H1 (cell line): Measurements from ENCODE around the gene PBX1. TPM values are rescaled to one million over a fixed set of nuclear protein-coding genes. Genes with fewer than 3 reads are reported as not detected.

Source experiments
- CTCF ChIA-PET: fragments of 300-600 bp; sonication (Branson Sonifier 250); formaldehyde crosslinking; loops from one replicate; lab custom pipeline; 2021; ENCODE audit not compliant: partially characterized antibody; lab: Charles Lee
- POLR2A ChIA-PET: fragments of 300-600 bp; sonication (Branson Sonifier 250); formaldehyde crosslinking; loops from one replicate; lab custom pipeline; 2021; ENCODE audit warnings: inconsistent platforms; ENCODE audit not compliant: partially characterized antibody; lab: Charles Lee
- DNase-seq, 2 experiments: peaks; one replicate each; pipeline versions ENCODE4 v3.0.0 to v3.0.0-alpha.2; 2010 to 2022; ENCODE audit warnings: low spot score in 2 of 2, low read depth in 1 of 2, mixed read lengths in 1 of 2
- FAIRE-seq: peaks from 2 replicates; lab custom pipeline; 2011; peaks lifted over from hg19 to GRCh38; lab: Jason Lieb, UNC
- H2AFZ ChIP-seq: 2 replicates; pipeline ENCODE4 v1.8.1; 2012; ENCODE audit warnings: low read length, inconsistent platforms
- H2AK5ac ChIP-seq: 2 replicates; pipeline ENCODE4 v1.6.1; 2013; ENCODE audit warnings: low read depth, low read length
- H2BK120ac ChIP-seq: replicated peaks from 2 replicates; pipeline ENCODE3; 2013; ENCODE audit warnings: low read depth, low read length, inconsistent platforms
- H2BK12ac ChIP-seq: 2 replicates; pipeline ENCODE4 v1.6.1; 2013; ENCODE audit warnings: low read depth, low read length
- H2BK15ac ChIP-seq: 2 replicates; pipeline ENCODE4 v1.6.1; 2013; ENCODE audit warnings: low read length
- H2BK20ac ChIP-seq: 2 replicates; pipeline ENCODE4 v1.6.1; 2013; ENCODE audit warnings: low read length
- H2BK5ac ChIP-seq: 2 replicates; pipeline ENCODE4 v1.6.1; 2013; ENCODE audit warnings: low read depth, low read length
- H3K14ac ChIP-seq: 2 replicates; pipeline ENCODE4 v1.6.1; 2013; ENCODE audit warnings: inconsistent platforms; ENCODE audit not compliant: insufficient read length
- H3K18ac ChIP-seq: 2 replicates; pipeline ENCODE4 v1.6.1; 2013; ENCODE audit warnings: low read length; ENCODE audit errors: extremely low read depth
- H3K23ac ChIP-seq: 2 replicates; pipeline ENCODE4 v1.6.1; 2013; ENCODE audit warnings: inconsistent platforms; ENCODE audit not compliant: insufficient read length
- H3K23me2 ChIP-seq: 2 replicates; pipeline ENCODE4 v1.6.1; 2013; ENCODE audit warnings: low read depth, low read length
- H3K27ac ChIP-seq: 2 replicates; pipeline ENCODE4 v1.6.1; 2011; ENCODE audit warnings: low read depth, low read length, inconsistent platforms
- H3K27me3 ChIP-seq, 4 experiments: replicated peaks in 1 of 4; 1 replicate in 1 of 4; 2 replicates in 3 of 4; pipeline versions ENCODE4 v1.6.1 to v1.8.1; 2011 to 2013; ENCODE audit warnings: low read length in 3 of 4, mild to moderate bottlenecking in 3 of 4, inconsistent platforms in 2 of 4, mixed read lengths in 2 of 4, moderate library complexity in 1 of 4; ENCODE audit not compliant: control insufficient read depth in 3 of 4, insufficient read depth in 3 of 4; ENCODE audit errors: extremely low read depth in 1 of 4
- H3K36me3 ChIP-seq, 4 experiments: 2 replicates each; pipeline versions ENCODE4 v1.6.1 to v1.8.1; 2011 to 2013; ENCODE audit warnings: mild to moderate bottlenecking in 4 of 4, low read length in 3 of 4, moderate library complexity in 2 of 4, control low read depth in 1 of 4, inconsistent platforms in 1 of 4; ENCODE audit not compliant: insufficient read depth in 4 of 4, control insufficient read depth in 2 of 4
- H3K4ac ChIP-seq: replicated peaks from 2 replicates; pipeline ENCODE3; 2013; ENCODE audit warnings: low read length, low read depth, mixed read lengths, inconsistent platforms; ENCODE audit not compliant: insufficient read length
- H3K4me1 ChIP-seq, 4 experiments: replicated peaks in 1 of 4; 1 replicate in 1 of 4; 2 replicates in 3 of 4; pipeline versions ENCODE4 v1.6.1 to v1.8.1; 2011 to 2013; ENCODE audit warnings: low read length in 3 of 4, inconsistent platforms in 2 of 4, mixed read lengths in 1 of 4; ENCODE audit not compliant: insufficient read depth in 4 of 4, control insufficient read depth in 3 of 4
- H3K4me2 ChIP-seq, 2 experiments: 2 replicates each; pipeline versions ENCODE4 v1.6.1 to v1.8.1; 2011 to 2013; ENCODE audit warnings: low read depth in 2 of 2, low read length in 2 of 2, control low read depth in 1 of 2, inconsistent platforms in 1 of 2, mild to moderate bottlenecking in 1 of 2; ENCODE audit not compliant: insufficient read depth in 1 of 2
- H3K4me3 ChIP-seq, 4 experiments: fragments of 200-600, 300-600 bp in 1 of 4; sonication (generic), shearing (Covaris generic), sonication (Bioruptor Twin) in 1 of 4; 2 replicates each; pipeline versions ENCODE4 v1.5.1 to v1.8.1; 2011 to 2016; ENCODE audit warnings: low read length in 4 of 4, low read depth in 3 of 4, control low read depth in 2 of 4, inconsistent platforms in 2 of 4, mild to moderate bottlenecking in 2 of 4, mixed read lengths in 1 of 4, moderate library complexity in 1 of 4; ENCODE audit not compliant: insufficient read depth in 2 of 4; ENCODE audit errors: extremely low read depth in 1 of 4
- H3K56ac ChIP-seq: replicated peaks from 2 replicates; pipeline ENCODE3; 2013; ENCODE audit warnings: low read depth, mild to moderate bottlenecking, mixed read lengths, low read length, inconsistent platforms; ENCODE audit not compliant: insufficient read length
- H3K79me1 ChIP-seq: 2 replicates; pipeline ENCODE4 v1.6.1; 2013; ENCODE audit warnings: low read depth, low read length, control low read depth
- H3K79me2 ChIP-seq, 2 experiments: 2 replicates each; pipeline versions ENCODE4 v1.6.1 to v1.8.1; 2012 to 2013; ENCODE audit warnings: low read length in 2 of 2, mild to moderate bottlenecking in 2 of 2, inconsistent platforms in 1 of 2; ENCODE audit not compliant: insufficient read depth in 2 of 2, control insufficient read depth in 1 of 2
- H3K9ac ChIP-seq, 4 experiments: replicated peaks in 1 of 4; 1 replicate in 1 of 4; 2 replicates in 3 of 4; pipeline versions ENCODE4 v1.6.1 to v1.8.1; 2011 to 2013; ENCODE audit warnings: low read depth in 3 of 4, low read length in 3 of 4, control low read depth in 2 of 4, mild to moderate bottlenecking in 2 of 4, moderate library complexity in 2 of 4, inconsistent platforms in 1 of 4; ENCODE audit errors: extremely low read depth in 1 of 4
- H3K9me3 ChIP-seq, 2 experiments: 2 replicates each; pipeline versions ENCODE4 v1.6.1 to v1.8.1; 2012 to 2013; ENCODE audit warnings: mild to moderate bottlenecking in 2 of 2, moderate library complexity in 2 of 2, control low read depth in 1 of 2, inconsistent platforms in 1 of 2, low read depth in 1 of 2, low read length in 1 of 2, mixed read lengths in 1 of 2; ENCODE audit not compliant: insufficient read depth in 2 of 2
- H4K20me1 ChIP-seq, 2 experiments: replicated peaks in 1 of 2; 2 replicates each; pipeline versions ENCODE3 to v1.8.1; 2011 to 2013; ENCODE audit warnings: inconsistent platforms in 2 of 2, low read length in 2 of 2, mild to moderate bottlenecking in 1 of 2; ENCODE audit not compliant: insufficient read depth in 2 of 2, control insufficient read depth in 1 of 2
- H4K5ac ChIP-seq: 2 replicates; pipeline ENCODE4 v1.6.1; 2013; ENCODE audit warnings: low read length, low read depth, mixed read lengths, inconsistent platforms; ENCODE audit not compliant: insufficient read length
- H4K8ac ChIP-seq: 2 replicates; pipeline ENCODE4 v1.8.0; 2013; ENCODE audit warnings: mild to moderate bottlenecking, moderate library complexity, low read length, inconsistent platforms; ENCODE audit not compliant: insufficient read depth; ENCODE audit errors: extremely low read depth
- H4K91ac ChIP-seq: replicated peaks from 2 replicates; pipeline ENCODE3; 2013; ENCODE audit warnings: low read length, mixed read lengths, inconsistent platforms; ENCODE audit not compliant: insufficient read length
- CBX5 ChIP-seq: fragments of 300-800, 300-1000 bp; sonication (generic); IDR thresholded peaks from 2 replicates; pipeline ENCODE4 v1.7.1; 2016; ENCODE audit warnings: antibody characterized with exemption, low read length, low read depth
- EP300 ChIP-seq, 2 experiments: IDR thresholded peaks; 1 replicate in 1 of 2; 2 replicates in 1 of 2; pipeline ENCODE4 v1.6.1; 2011 to 2012; ENCODE audit warnings: low read depth in 2 of 2, low read length in 2 of 2, mild to moderate bottlenecking in 2 of 2, borderline replicate concordance in 1 of 2, inconsistent platforms in 1 of 2, moderate library complexity in 1 of 2
- SUZ12 ChIP-seq: fragments of 200-600 bp; sonication (generic); IDR thresholded peaks from 2 replicates; pipeline ENCODE4 v1.6.1; 2012; ENCODE audit warnings: mild to moderate bottlenecking, inconsistent platforms, low read length, moderate library complexity, mixed read lengths
- TAF7 ChIP-seq: optimal IDR thresholded peaks from 2 replicates; pipeline ENCODE3; 2011; ENCODE audit warnings: low read depth, mild to moderate bottlenecking, inconsistent platforms, low read length, moderate library complexity, borderline replicate concordance
- ZNF274 ChIP-seq: IDR thresholded peaks from 2 replicates; pipeline ENCODE4 v1.7.0; 2012; ENCODE audit warnings: low read length, borderline replicate concordance; ENCODE audit errors: extremely low read depth
- WGBS, 2 experiments: shearing (Covaris generic) in 1 of 2; methylation state at CpG; one replicate each; pipeline versions ENCODE4 v1.1.6 to v1.1.7; 2013 to 2015; ENCODE audit warnings: low lambda C conversion rate in 2 of 2, mixed read lengths in 2 of 2, inconsistent platforms in 1 of 2, low coverage in 1 of 2, missing lambda C conversion rate in 1 of 2; ENCODE audit not compliant: insufficient replicate concordance in 2 of 2, insufficient coverage in 1 of 2, insufficient read length in 1 of 2; ENCODE audit errors: extremely low coverage in 1 of 2, missing lambda C conversion rate in 1 of 2; 5-methylcytosine and 5-hydroxymethylcytosine counted together
- polyA plus RNA-seq, 7 experiments: library from polyadenylated mRNA; depleted of rRNA in 3 of 7; stranded (reverse) in 5 of 7; unstranded in 2 of 7; fragments of >200 nt in 5 of 7; fragments of 200-250 nt in 2 of 7; gene quantifications; 1 replicate in 5 of 7; 2 replicates in 1 of 7; 4 replicates in 1 of 7; pipeline versions ENCODE4 v1.2.1 to v1.2.3, GENCODE V29; 2011 to 2013; ENCODE audit warnings: missing spikeins in 2 of 7, mixed read lengths in 2 of 7
- total RNA-seq: library from RNA; stranded (reverse); fragmentation: NEBNext Ultra II Directional; extraction: Animal tissue kit (Norgen Biotek cat#: 25700); gene quantifications from 2 replicates; pipeline ENCODE4 v1.2.1, GENCODE V29; 2021
- TF ChIP-seq, protein P1 (sequence below): IDR thresholded peaks from 2 replicates; pipeline ENCODE4 v1.6.1; 2012; ENCODE audit warnings: low read length, inconsistent platforms

PBX1 gene
- total and polyA plus RNA-seq, 2 of the 8 experiments (the other 6 are each of a cell fraction or from before 2014, with no cell fraction given) = 87.4 to 124 TPM

DNA sequence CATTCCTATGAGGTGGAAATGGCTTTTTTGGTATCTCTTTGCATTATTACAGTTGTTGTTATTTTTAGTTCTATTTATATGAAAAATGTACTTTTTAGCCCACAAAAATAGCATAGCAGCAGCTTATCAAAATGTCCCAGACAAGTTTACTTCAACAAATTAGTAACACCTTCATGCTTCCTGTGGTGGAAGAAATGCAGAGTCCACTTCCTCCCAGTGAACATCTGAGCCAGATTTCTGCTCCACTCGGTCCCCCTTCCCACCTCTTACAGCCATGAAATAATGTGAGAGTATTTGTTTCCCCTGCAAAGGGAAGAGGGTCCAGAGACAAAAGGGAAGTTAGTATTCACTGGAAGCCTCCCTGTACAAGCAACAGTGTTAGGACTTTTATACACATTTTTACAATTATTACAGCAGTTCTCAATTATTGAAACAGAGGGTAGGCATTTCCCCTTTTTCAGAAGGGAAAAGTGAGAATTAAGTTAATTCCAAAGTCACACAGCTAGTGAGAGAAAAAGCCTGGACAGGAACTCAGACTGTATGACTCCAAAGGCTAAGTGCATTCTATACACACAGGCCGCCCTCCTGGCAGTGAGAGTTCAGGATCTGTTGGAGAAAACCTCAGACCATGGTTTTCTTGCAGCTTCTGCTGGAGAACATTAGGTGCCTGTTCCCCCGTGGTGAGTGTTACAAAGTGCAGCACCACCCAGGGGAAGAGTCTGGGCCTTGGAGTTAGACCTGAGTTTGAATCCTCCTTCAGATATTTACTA is 126.5 kb downstream of the PBX1 start:
- WGBS, 2 experiments = 89% methylated on average over 3 of the region's 3 CpGs; no CpG with 5 or more reads in 1 of the 2 experiments
- no peak overlapping the region for H3K14ac ChIP-seq
- CTCF ChIA-PET = interaction anchor here (1.5 kb wide), 1 partner anchor 12 kb away, joined by 8 read pairs; no protein-coding TSS in a partner anchor

More for the DNA sequence above, 126.5 kb downstream of the PBX1 start:
- Histone ChIP-seq H2BK20ac (no peak overlapping the region), H3K27ac (no peak overlapping the region), H2AK5ac (no peak overlapping the region), H2BK15ac (no peak overlapping the region), H3K9me3 (no peaks in the 10 kb centered on the region), H3K27me3 (no peaks in the 10 kb centered on the region), H3K79me2 (peaks cover 0 to 38% of the 10 kb centered on the region in 2 experiments; a peak in 3 of 4 replicates), H3K9ac (no peak overlapping the region; a peak in 1 of 7 replicates), H4K5ac (no peak overlapping the region), H3K4me3 (no peak overlapping the region), H3K4ac (no peak overlapping the region), H4K91ac (no peak overlapping the region), H2BK12ac (no peak overlapping the region), H3K4me2 (no peak overlapping the region), H3K4me1 (peaks cover 0 to 7% (median 2%) of the 10 kb centered on the region in 4 experiments; a peak in 4 of 7 replicates), H3K23ac (no peak overlapping the region), H3K18ac (no peak overlapping the region), H2BK120ac (no peak overlapping the region), H3K56ac (no peak overlapping the region), H3K36me3 (peaks cover 0 to 11% (median 2%) of the 10 kb centered on the region in 4 experiments; a peak in 3 of 8 replicates), H3K79me1 (peaks cover 2% of the 10 kb centered on the region; the same call in 1 of the 2 replicates), H4K8ac (no peak overlapping the region), H4K20me1 (peaks cover 0 to 12% of the 10 kb centered on the region in 2 experiments), H2AFZ (no peak overlapping the region), H3K23me2 (no peaks in the 10 kb centered on the region), H2BK5ac (no peak overlapping the region)
- DNase-seq (no peak), FAIRE-seq (no peak)
- POLR2A ChIA-PET = no interaction called here
- TF ChIP-seq, protein P1, sequence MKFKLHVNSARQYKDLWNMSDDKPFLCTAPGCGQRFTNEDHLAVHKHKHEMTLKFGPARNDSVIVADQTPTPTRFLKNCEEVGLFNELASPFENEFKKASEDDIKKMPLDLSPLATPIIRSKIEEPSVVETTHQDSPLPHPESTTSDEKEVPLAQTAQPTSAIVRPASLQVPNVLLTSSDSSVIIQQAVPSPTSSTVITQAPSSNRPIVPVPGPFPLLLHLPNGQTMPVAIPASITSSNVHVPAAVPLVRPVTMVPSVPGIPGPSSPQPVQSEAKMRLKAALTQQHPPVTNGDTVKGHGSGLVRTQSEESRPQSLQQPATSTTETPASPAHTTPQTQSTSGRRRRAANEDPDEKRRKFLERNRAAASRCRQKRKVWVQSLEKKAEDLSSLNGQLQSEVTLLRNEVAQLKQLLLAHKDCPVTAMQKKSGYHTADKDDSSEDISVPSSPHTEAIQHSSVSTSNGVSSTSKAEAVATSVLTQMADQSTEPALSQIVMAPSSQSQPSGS = no peak
- TF ChIP-seq CBX5 (no peak), TAF7 (no peak), SUZ12 (no peak), ZNF274 (no peak), EP300 (IDR thresholded peaks at IDR 0.05; ENCODE audit: borderline replicate concordance in 1 of 2, low read depth in 2 of 2, low read length in 2 of 2) (no peak)
